ENCODE data around the gene SPSB3.
"Not testable (repeated sequence)": the region's sequence is repeated elsewhere in the genome, so short reads cannot be mapped to it uniquely, and the experiment has no call there.

The SPSB3 gene

GRCh38 chr16:1734123-1734522, 48.2 kb downstream of the SPSB3 start:
- no peak for DNase-seq
- Histone ChIP-seq H3K9me3 (no peaks in the 10 kb centered on the region), H3K27me3 (no peaks in the 10 kb centered on the region), H3K36me3 (peaks cover 22 to 55% (median 50%) of the 10 kb centered on the region in 3 donors), H3K27ac (no peak overlapping the region), H3K4me3 (no peak overlapping the region), H3K4me1 (no peaks in the 10 kb centered on the region)
- TF ChIP-seq CTCF (IDR thresholded peaks at IDR 0.05): no peak
- intact Hi-C loops (cut with DNase I; ENCODE audit: low total_unique reads): no loop called here

GRCh38 chr16:1732551-1732987, 49.8 kb downstream of the SPSB3 start:
- DNase-seq; H3K4me1 ChIP-seq; H3K9me3 ChIP-seq; intact Hi-C loops (cut with DNase I; ENCODE audit: low total_unique reads); H3K4me3 ChIP-seq; H3K27me3 ChIP-seq; H3K27ac ChIP-seq: not testable (repeated sequence)
- H3K36me3 ChIP-seq: peaks cover 31 to 70% (median 59%) of the 10 kb centered on the region in 3 donors

GRCh38 chr16:1732071-1732470, 50.3 kb downstream of the SPSB3 start:
- no peak for DNase-seq
- no peak for TF ChIP-seq CTCF (IDR thresholded peaks at IDR 0.05)
- H3K27ac ChIP-seq: no peak overlapping the region
- H3K9me3 ChIP-seq: no peaks in the 10 kb centered on the region
- H3K4me1 ChIP-seq: no peaks in the 10 kb centered on the region
- intact Hi-C loops (cut with DNase I; ENCODE audit: low total_unique reads): no loop called here
- no peak overlapping the region for H3K4me3 ChIP-seq
- H3K36me3 ChIP-seq: peaks cover 32 to 75% (median 59%) of the 10 kb centered on the region in 3 donors
- no peaks in the 10 kb centered on the region for H3K27me3 ChIP-seq

- Histone ChIP-seq H3K4me3 (no peak overlapping the region), H3K27me3 (no peaks in the 10 kb centered on the region), H3K36me3 (peaks cover 34 to 79% (median 62%) of the 10 kb centered on the region in 3 donors), H3K9me3 (no peaks in the 10 kb centered on the region), H3K4me1 (no peaks in the 10 kb centered on the region), H3K27ac (no peak overlapping the region)
- TF ChIP-seq CTCF (IDR thresholded peaks at IDR 0.05): no peak
- DNase-seq: no peak
- intact Hi-C loops (cut with DNase I; ENCODE audit: low total_unique reads): no loop called here
Observed at GRCh38 chr16:1731603-1732002, 50.8 kb downstream of the SPSB3 start.

GRCh38 chr16:1731073-1731472, 51.3 kb downstream of the SPSB3 start:
- no peaks in the 10 kb centered on the region for H3K27me3 ChIP-seq
- no peaks in the 10 kb centered on the region for H3K9me3 ChIP-seq
- no peak overlapping the region for H3K27ac ChIP-seq
- H3K4me3 ChIP-seq: no peak overlapping the region
- intact Hi-C loops (cut with DNase I; ENCODE audit: low total_unique reads): no loop called here
- no peak for TF ChIP-seq CTCF (IDR thresholded peaks at IDR 0.05)
- H3K4me1 ChIP-seq: no peaks in the 10 kb centered on the region
- H3K36me3 ChIP-seq: peaks cover 39 to 84% (median 67%) of the 10 kb centered on the region in 3 donors
- DNase-seq: no peak

- no peaks in the 10 kb centered on the region for H3K27me3 ChIP-seq
- H3K9me3 ChIP-seq: no peaks in the 10 kb centered on the region
- no peaks in the 10 kb centered on the region for H3K4me1 ChIP-seq
- no peak overlapping the region for H3K4me3 ChIP-seq
- TF ChIP-seq CTCF (IDR thresholded peaks at IDR 0.05): no peak
- intact Hi-C loops (cut with DNase I; ENCODE audit: low total_unique reads): no loop called here
- H3K27ac ChIP-seq: no peak overlapping the region
- DNase-seq: no peak
- peaks cover 53 to 94% (median 73%) of the 10 kb centered on the region in 3 donors for H3K36me3 ChIP-seq
Observed at GRCh38 chr16:1729445-1729844, 52.9 kb downstream of the SPSB3 start.
